HG03432 (cell line): Measurements from ENCODE around the gene DUSP12.
"Not testable (repeated sequence)": the region's sequence is repeated elsewhere in the genome, so short reads cannot be mapped to it uniquely, and the experiment has no call there.

Experiments used
- ATAC-seq: cut with Tn5 transposase; IDR thresholded peaks from one replicate; pipeline ENCODE4 v1.9.1; 2021; ENCODE audit warnings: mild to moderate bottlenecking, moderate library complexity; ENCODE audit not compliant: unreplicated experiment

The DUSP12 gene

DNA sequence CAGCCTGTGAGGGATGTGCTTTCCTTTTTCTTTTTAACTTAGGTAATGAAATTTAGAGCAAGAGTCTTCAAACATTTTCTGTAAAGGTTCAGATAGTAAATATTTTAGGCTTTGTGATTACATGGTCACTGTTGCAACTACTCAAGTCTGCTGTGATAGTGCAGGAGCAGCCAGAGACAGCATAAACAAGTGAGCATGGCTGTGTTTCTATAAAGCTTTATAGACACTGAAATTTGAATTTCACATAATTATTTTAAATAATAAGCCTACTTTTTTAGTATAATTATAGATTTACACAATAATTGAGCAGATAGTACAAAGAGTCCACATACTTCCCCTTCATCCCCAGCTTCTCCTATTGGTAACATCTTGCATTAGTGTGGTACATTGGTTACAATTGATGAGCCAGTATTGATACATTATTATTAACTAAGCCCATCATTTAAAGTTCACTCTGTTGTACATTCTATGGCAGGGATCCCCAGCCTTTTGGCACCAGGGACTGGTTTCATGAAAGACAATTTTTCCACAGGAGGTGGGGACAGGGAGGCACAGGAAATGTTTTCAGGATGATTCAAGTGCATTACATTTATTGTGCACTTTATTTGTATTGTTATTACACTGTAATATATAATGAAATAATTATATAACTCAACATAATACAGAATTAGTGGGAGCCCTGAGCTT is 19.5 kb downstream of the DUSP12 start:
- no peak for ATAC-seq

- ATAC-seq = not testable (repeated sequence)
Measured at GRCh38 chr1:161769673-161770045, 20.1 kb downstream of the DUSP12 start.

DNA sequence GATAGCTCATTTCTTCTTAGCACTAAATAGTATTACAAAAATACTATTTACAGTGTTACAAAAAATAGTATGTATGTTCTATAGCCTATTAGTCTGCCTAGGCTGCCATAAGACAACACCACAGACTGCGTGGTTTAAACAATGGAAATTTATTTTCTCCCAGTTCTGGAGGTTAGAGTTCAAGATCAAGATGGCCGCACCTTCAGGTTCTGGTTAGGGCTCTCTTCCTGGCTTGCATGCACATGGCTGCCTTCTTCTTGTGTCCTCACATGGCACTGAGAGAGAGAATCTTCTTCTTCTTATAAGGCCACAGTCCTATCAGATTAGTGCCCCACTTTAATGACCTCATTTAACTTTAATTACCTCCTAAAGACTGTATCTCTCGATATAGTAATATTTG is 20.7 kb downstream of the DUSP12 start:
- ATAC-seq = no peak

DNA sequence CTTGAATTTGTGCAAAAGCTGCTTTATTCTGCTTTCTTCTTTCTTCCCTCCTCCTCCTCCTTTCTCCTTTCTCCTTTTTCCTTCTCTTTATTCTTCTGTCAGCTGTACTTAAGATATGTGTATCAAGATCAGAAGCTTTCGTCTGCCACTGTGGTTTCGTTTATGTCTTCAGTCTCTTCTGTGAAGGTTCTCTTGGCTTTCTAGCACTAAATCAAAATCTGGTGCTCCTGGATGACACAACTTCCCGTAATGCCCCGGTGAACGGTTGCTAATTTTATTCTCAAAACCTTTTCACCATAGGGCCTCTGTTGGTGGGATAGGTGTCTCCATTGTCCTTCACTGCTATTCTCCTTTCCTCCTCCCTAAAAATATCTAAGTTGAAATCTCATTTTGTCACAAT is 21.6 kb downstream of the DUSP12 start:
- ATAC-seq = no peak

DNA sequence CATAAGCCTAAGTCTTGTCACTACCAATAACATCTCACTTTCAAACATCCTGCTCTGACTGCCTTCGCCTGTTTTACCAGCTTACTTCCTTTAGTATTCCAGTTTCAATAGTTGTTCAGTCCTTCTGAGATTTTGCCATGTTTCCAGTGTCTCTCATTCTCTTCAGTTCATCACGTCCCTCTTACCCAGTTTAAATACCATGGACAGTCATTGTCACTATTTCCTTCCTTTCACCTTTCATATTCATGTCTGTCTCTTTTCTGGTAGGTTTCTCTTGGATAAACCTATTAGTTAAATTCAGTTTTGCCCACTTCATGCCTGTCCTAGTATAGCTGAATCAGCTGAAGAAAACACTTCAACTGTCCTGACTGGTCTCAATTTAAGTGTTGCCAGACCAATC is 22.4 kb downstream of the DUSP12 start:
- no peak for ATAC-seq

- no peak for ATAC-seq
Measured at GRCh38 chr1:161772397-161772796, 22.8 kb downstream of the DUSP12 start.

GRCh38 chr1:161773791-161774190 is 24.2 kb downstream of the DUSP12 start:
- ATAC-seq = no peak

DNA sequence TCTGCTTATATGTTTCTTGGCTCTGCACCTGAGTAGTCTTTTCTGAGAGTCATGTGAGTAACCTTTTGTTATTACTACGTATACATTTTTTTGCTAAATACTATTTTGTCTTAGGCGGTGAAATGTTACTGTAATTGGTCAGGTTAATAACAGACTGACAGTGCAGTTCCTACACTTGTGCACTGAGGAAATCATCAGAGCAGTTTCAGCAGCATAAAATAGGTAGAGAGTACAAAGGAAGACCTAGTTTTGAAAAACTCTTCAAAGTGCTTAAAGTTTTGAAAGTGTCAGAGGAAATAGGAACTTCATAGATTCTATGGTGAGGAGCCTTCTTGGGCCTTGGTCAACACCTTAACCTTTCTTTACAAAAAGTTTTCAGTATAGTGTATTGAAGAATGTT is 27.7 kb downstream of the DUSP12 start:
- ATAC-seq = no peak

- ATAC-seq = no peak
Measured at GRCh38 chr1:161778522-161778921, 28.9 kb downstream of the DUSP12 start.

- no peak for ATAC-seq
Measured at GRCh38 chr1:161779393-161779792, 29.8 kb downstream of the DUSP12 start.

DNA sequence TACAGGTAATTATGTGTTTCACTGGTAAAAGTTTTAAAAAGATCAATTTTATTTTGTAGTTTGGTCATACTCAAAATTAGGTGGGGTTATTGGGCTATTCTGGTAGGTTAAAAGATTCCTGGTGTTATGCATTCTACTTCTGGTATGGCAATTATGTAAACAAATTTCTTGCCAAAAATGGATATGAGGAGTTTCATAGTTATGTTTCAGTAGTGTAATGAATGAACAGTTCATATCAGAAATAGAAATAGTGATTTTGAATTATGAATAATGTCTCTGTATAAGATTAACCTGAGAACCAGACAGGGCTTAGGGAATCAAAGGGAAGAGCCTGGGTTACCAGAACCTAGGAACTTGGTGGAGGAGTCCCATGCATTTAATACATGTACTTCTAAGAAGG is 32.4 kb downstream of the DUSP12 start:
- ATAC-seq = peak; percentile 62

DNA sequence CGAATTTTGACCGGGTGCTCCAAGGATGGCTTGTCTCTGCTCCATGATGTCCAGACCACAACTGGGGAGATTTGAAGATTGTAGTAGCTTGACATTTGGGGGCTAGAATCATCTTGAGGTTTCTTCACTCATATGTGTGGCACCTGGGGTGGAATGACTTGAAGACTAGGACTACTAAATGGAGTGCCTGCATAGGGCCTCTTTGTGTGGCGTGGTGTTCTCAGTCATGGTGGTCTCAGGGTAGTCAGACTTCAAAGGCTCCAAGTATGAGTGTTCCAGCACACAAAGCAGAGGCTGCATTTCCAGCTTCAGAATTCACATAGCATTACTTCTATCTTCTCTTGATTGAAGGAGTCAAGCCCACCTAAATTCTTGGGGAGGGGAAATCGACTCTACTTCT is 33.3 kb downstream of the DUSP12 start:
- no peak for ATAC-seq

DNA sequence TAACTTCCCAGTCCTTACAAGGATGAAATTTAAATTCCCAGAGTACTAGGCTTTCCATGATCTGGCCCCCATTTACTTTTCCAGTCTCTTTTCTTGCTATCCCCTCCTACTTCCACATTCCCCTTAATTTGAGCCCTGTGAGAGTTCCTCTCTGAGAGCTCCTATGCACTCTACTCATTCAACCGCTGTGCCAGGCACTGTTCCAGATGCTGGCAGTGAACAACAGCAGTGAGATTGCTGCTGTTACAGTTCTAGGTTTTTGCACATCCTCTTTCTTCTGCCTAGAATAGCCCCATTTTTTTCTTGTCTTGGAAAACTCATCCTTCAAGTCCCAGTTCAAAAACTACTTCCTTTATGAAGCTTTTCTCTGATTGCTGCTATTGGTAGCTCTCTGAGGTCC is 35.4 kb downstream of the DUSP12 start:
- ATAC-seq = no peak

GRCh38 chr1:161787355-161787754 is 37.8 kb downstream of the DUSP12 start:
- no peak for ATAC-seq

DNA sequence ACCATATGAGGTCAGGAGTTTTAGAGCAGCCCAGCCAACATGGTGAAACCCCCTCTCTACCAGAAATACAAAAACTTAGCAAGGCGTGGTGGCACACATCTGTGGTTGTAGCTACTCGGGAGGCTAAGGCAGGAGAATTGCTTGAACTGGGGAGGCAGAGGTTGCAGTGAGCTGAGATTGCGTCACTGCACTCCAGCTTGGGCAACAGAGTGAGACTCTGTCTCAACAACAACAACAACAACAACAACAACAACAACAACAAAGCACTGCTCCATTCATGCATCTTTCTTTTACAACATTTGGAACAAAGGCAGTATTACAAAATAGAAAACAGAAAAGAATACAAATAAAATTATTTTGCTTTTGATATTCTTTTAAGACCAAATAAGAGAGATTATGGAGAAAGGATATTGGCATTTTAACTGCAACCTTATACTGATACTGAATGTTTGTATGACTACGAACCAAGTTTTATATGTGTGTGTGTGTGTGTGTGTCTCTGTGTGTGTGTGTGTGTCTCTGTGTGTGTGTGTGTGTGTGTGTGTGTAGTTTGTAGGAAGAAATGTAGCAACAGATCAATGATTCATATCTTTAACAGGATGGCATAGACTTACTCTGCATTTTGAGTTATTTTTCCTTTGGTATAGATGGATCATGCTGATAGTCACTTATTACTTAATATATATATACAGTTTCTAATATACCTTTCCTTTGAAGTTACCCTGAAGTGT is 41.2 kb downstream of the DUSP12 start:
- no peak for ATAC-seq

- ATAC-seq = no peak
Measured at GRCh38 chr1:161791904-161792655, 42.5 kb downstream of the DUSP12 start.

- ATAC-seq = peak; percentile 85
Measured at GRCh38 chr1:161792740-161793139, 43.2 kb downstream of the DUSP12 start.

DNA sequence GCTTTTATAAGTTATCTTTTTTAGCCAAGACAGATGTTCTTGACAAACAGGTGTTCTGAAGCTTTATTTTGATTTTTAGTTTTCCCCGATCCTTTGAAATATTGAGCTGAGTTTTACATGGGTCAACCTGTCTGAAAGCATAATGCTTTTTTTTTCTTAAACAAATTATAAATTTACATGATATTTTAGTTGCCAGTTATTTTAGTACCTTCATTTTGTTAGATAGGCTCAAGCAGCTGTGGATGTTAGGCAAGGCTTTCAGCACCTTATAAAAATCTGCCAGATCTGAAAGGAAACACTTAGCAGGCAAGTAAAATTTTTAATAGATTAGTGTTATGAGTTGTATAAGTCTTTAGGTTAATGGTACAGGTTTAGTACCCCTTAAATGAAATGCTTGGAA is 50.2 kb downstream of the DUSP12 start:
- no peak for ATAC-seq

GRCh38 chr1:161801955-161802354 is 52.4 kb downstream of the DUSP12 start:
- ATAC-seq = no peak

DNA sequence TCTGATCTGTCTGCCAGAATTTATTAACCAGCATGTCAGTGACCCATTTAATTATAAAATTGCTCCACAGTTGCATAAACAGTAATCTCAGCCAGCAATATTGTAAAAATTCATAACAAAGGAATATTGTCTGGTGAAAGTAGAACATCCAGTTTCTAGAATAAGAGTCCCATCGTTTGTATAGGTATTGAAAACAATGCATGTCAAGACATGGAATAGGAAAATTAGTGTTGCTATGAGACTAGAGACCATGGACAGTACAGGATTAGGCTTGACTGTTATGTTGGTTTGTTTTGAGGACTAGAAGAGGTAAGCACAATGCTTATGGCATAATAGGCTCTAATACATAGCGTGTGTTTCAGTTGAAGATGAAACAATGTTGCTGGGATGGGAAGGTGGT is 53.6 kb downstream of the DUSP12 start:
- no peak for ATAC-seq

- no peak for ATAC-seq
Measured at GRCh38 chr1:161805399-161806197, 56.0 kb downstream of the DUSP12 start.
